Activated CD4-positive, alpha-beta T cell treated with anti-CD3 and anti-CD28 coated beads, Interleukin-2, amount 10 ng/mL, durations not matched to agents 7 days and 5 days (primary cell): ENCODE data around the gene RPL10A. TPM values are rescaled to one million over a fixed set of nuclear protein-coding genes. Genes with fewer than 3 reads are reported as not detected.
"Not testable (repeated sequence)": the region's sequence is repeated elsewhere in the genome, so short reads cannot be mapped to it uniquely, and the experiment has no call there.

ENCODE experiments used
- CTCF ChIA-PET: fragments of 350-600 bp; sonication (Branson Sonifier 250); formaldehyde crosslinking; loops from one replicate; lab custom pipeline; 2021; ENCODE audit warnings: antibody characterized with exemption; lab: Charles Lee
- POLR2A ChIA-PET: fragments of 350-600 bp; sonication (Branson Sonifier 250); formaldehyde crosslinking; loops from one replicate; lab custom pipeline; 2021; ENCODE audit warnings: antibody characterized with exemption; lab: Charles Lee
- DNase-seq: peaks from one replicate; pipeline ENCODE4 v3.0.0-alpha.2; 2020
- H3K27ac Mint-ChIP-seq: one replicate; pipeline ENCODE4 v1.8.0; 2021; ENCODE audit warnings: mild to moderate bottlenecking, moderate library complexity, mixed read lengths
- H3K27me3 Mint-ChIP-seq: one replicate; pipeline ENCODE4 v1.8.0; 2021; ENCODE audit warnings: mixed read lengths
- H3K36me3 Mint-ChIP-seq: one replicate; pipeline ENCODE4 v1.8.0; 2021; ENCODE audit warnings: low read depth, mixed read lengths
- H3K4me1 Mint-ChIP-seq: one replicate; pipeline ENCODE4 v1.8.0; 2021; ENCODE audit warnings: mixed read lengths
- H3K4me3 Mint-ChIP-seq: one replicate; pipeline ENCODE4 v1.8.0; 2021; ENCODE audit warnings: mild to moderate bottlenecking, moderate library complexity, mixed read lengths
- H3K9me3 Mint-ChIP-seq: one replicate; pipeline ENCODE4 v1.8.0; 2021; ENCODE audit warnings: mixed read lengths
- total RNA-seq, 2 experiments: library from RNA; stranded (reverse); gene quantifications; one replicate each; pipeline ENCODE4 v1.2.3, GENCODE V29; 2021

The RPL10A gene
- total RNA-seq = 1,000 to 10,000 TPM; 1,411 to 1,499 TPM

- H3K4me1 Mint-ChIP-seq = peaks cover 42% of the 10 kb centered on the region
Observed at GRCh38 chr6:35468181-35468979, at the start of gene RPL10A. RPL10A (plus strand) TSS chr6:35468401; CDS start chr6:35468435, 34 bp downstream.

GRCh38 chr6:35419417-35419816 is 48.8 kb upstream of the RPL10A start:
- H3K27ac Mint-ChIP-seq = peak overlapping the region; percentile 84
- H3K9me3 Mint-ChIP-seq = no peaks in the 10 kb centered on the region

More at GRCh38 chr6:35468181-35468979, at the start of gene RPL10A:
- no peaks in the 10 kb centered on the region for H3K9me3 Mint-ChIP-seq
- peak within 1 kb of the TSS; percentile 100 for H3K27ac Mint-ChIP-seq
- ChIA-PET CTCF (interaction anchor here (0.6 to 3.2 kb wide), 27 partner anchors 9 to 415 kb away, joined by 3 to 21 read pairs (median 4); partner anchors contain the start of genes FANCE and PPARD), POLR2A (no interaction called here)
- peak; percentile 98 for DNase-seq
- no peaks in the 10 kb centered on the region for H3K27me3 Mint-ChIP-seq
- peak within 1 kb of the TSS; percentile 91 for H3K4me3 Mint-ChIP-seq
- H3K36me3 Mint-ChIP-seq = peaks cover 67% of the 10 kb centered on the region

GRCh38 chr6:35419961-35420360 is 48.2 kb upstream of the RPL10A start:
- CTCF ChIA-PET = interaction anchor here (0.9 to 1.7 kb wide), 7 partner anchors 8 to 87 kb away, joined by 3 to 9 read pairs (median 3); no protein-coding TSS in a partner anchor
- Mint-ChIP-seq H3K9me3 (no peaks in the 10 kb centered on the region), H3K4me3 (no peak overlapping the region), H3K27ac (peak overlapping the region; percentile 84), H3K4me1 (peaks cover 49% of the 10 kb centered on the region), H3K27me3 (no peaks in the 10 kb centered on the region), H3K36me3 (peaks cover 50% of the 10 kb centered on the region)
- DNase-seq = no peak
- POLR2A ChIA-PET = no interaction called here

More at GRCh38 chr6:35419417-35419816, 48.8 kb upstream of the RPL10A start:
- H3K4me1 Mint-ChIP-seq = peaks cover 55% of the 10 kb centered on the region
- H3K27me3 Mint-ChIP-seq = no peaks in the 10 kb centered on the region
- POLR2A ChIA-PET = interaction anchor here (0.7 kb wide), 1 partner anchor 42 kb away, joined by 4 read pairs; no protein-coding TSS in a partner anchor
- CTCF ChIA-PET = interaction anchor here (0.9 to 3.1 kb wide), 9 partner anchors 8 to 77 kb away, joined by 3 to 10 read pairs (median 3); partner anchors contain the start of gene PPARD
- peaks cover 50% of the 10 kb centered on the region for H3K36me3 Mint-ChIP-seq
- DNase-seq = peak; percentile 56
- H3K4me3 Mint-ChIP-seq = no peak overlapping the region

GRCh38 chr6:35425284-35425683 is 42.9 kb upstream of the RPL10A start:
- ChIA-PET CTCF (interaction anchor here (1.0 to 1.2 kb wide), 3 partner anchors 13 to 26 kb away, joined by 3 to 4 read pairs (median 3); partner anchors contain the start of gene FANCE), POLR2A (no interaction called here)
- H3K27me3 Mint-ChIP-seq = no peaks in the 10 kb centered on the region
- H3K4me3 Mint-ChIP-seq = no peak overlapping the region
- peaks cover 10% of the 10 kb centered on the region for H3K4me1 Mint-ChIP-seq
- H3K36me3 Mint-ChIP-seq = peaks cover 50% of the 10 kb centered on the region
- peaks cover 20% of the 10 kb centered on the region for H3K9me3 Mint-ChIP-seq
- DNase-seq = no peak
- no peak overlapping the region for H3K27ac Mint-ChIP-seq

DNA sequence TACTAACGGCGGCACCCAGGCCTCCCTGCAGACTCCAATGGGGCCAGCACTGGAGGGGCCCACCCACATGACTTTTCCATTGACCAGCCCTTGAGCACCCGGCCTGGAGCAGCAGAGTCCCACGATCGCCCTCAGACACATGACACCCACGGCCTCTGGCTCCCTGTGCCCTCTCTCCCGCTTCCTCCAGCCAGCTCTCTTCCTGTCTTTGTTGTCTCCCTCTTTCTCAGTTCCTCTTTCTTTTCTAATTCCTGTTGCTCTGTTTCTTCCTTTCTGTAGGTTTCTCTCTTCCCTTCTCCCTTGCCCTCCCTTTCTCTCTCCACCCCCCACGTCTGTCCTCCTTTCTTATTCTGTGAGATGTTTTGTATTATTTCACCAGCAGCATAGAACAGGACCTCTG is 42.1 kb upstream of the RPL10A start:
- Mint-ChIP-seq H3K4me3 (no peak overlapping the region), H3K36me3 (peaks cover 47% of the 10 kb centered on the region), H3K4me1 (peaks cover 7% of the 10 kb centered on the region), H3K9me3 (peaks cover 21% of the 10 kb centered on the region), H3K27ac (peak overlapping the region; percentile 64), H3K27me3 (no peaks in the 10 kb centered on the region)
- ChIA-PET POLR2A (no interaction called here), CTCF (interaction anchor here (0.8 to 1.1 kb wide), 3 partner anchors 18 to 42 kb away, joined by 3 read pairs; partner anchors contain the start of genes FANCE and RPL10A)
- DNase-seq = no peak

DNA sequence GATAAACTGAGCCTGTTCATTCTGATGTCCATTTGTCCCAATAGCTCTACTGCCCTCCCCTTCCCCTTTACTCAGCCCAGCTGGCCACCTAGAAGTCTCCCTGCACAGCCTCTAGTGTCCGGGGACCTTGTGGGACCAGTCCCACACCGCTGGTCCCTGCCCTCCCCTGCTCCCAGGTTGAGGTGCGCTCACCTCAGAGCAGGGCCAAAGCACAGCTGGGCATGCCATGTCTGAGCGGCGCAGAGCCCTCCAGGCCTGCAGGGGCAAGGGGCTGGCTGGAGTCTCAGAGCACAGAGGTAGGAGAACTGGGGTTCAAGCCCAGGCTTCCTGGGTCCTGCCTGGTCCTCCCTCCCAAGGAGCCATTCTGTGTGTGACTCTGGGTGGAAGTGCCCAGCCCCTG is 40.8 kb upstream of the RPL10A start:
- Mint-ChIP-seq H3K27ac (no peak overlapping the region), H3K36me3 (peaks cover 41% of the 10 kb centered on the region), H3K9me3 (peaks cover 21% of the 10 kb centered on the region), H3K27me3 (no peaks in the 10 kb centered on the region), H3K4me3 (no peak overlapping the region), H3K4me1 (peaks cover 7% of the 10 kb centered on the region)
- CTCF ChIA-PET = interaction anchor here (1.7 kb wide), 1 partner anchor 8 kb away, joined by 3 read pairs; no protein-coding TSS in a partner anchor
- no peak for DNase-seq
- POLR2A ChIA-PET = no interaction called here

DNA sequence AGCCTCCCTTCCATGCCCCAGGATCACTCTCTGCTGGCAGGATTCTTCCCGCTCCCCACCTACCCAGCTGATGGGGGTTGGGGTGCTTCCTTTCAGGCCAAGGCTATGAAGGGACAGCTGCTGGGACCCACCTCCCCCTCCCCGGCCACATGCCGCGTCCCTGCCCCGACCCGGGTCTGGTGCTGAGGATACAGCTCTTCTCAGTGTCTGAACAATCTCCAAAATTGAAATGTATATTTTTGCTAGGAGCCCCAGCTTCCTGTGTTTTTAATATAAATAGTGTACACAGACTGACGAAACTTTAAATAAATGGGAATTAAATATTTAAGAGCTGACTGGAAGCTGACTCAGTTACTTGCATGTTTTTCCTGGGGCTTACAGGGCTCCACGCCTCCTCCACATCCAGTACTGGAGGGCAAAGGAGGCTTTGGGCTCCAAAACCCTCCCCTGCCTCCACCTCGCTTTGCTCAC is 40.3 kb upstream of the RPL10A start:
- Mint-ChIP-seq H3K9me3 (peaks cover 21% of the 10 kb centered on the region), H3K36me3 (peaks cover 41% of the 10 kb centered on the region), H3K27ac (no peak overlapping the region), H3K4me3 (no peak overlapping the region), H3K27me3 (no peaks in the 10 kb centered on the region), H3K4me1 (peaks cover 7% of the 10 kb centered on the region)
- ChIA-PET POLR2A (no interaction called here), CTCF (interaction anchor here (0.5 to 1.7 kb wide), 2 partner anchors 9 to 1532 kb away, joined by 3 read pairs; no protein-coding TSS in a partner anchor)
- DNase-seq = no peak

DNA sequence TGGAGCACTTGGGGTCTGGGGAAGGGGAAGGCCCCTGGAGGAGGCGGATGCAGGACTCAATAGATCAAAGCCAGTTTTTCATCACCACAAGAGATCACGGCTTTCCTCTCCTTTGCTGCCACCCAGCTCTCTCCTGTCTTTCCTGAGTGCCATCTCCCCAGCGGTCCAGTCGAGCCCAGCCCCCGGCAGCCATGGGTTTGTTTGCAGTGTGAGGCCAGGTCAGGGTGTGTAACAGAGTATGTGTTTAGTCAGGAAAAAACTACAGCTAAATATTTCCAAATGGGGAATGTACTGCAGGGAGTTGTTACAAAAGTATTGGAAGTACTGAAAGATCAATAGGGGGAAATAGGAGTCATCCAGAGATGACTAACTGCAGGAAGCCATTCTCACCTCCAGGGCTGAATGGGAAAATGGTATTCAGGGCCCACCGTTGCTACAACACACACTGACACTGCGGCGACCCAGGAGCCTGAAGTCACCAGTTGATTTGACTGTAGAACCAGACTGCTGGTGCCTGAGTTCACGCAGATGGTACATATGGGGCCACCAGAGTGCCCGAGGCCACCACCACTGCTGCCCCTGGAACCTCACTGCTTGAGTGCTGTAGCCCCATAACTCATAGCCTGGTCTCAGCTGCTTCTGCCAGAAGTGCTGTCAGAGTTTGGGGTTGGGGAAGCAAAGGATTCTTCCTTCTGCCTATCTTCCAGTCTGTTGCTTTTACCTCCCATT is 39.6 kb upstream of the RPL10A start:
- POLR2A ChIA-PET = no interaction called here
- H3K36me3 Mint-ChIP-seq = peaks cover 40% of the 10 kb centered on the region
- H3K4me3 Mint-ChIP-seq = no peak overlapping the region
- H3K4me1 Mint-ChIP-seq = peaks cover 7% of the 10 kb centered on the region
- DNase-seq = no peak
- H3K27ac Mint-ChIP-seq = no peak overlapping the region
- H3K9me3 Mint-ChIP-seq = peaks cover 21% of the 10 kb centered on the region
- no peaks in the 10 kb centered on the region for H3K27me3 Mint-ChIP-seq
- CTCF ChIA-PET = interaction anchor here (0.5 to 1.7 kb wide), 2 partner anchors 9 to 1531 kb away, joined by 3 read pairs; no protein-coding TSS in a partner anchor

DNA sequence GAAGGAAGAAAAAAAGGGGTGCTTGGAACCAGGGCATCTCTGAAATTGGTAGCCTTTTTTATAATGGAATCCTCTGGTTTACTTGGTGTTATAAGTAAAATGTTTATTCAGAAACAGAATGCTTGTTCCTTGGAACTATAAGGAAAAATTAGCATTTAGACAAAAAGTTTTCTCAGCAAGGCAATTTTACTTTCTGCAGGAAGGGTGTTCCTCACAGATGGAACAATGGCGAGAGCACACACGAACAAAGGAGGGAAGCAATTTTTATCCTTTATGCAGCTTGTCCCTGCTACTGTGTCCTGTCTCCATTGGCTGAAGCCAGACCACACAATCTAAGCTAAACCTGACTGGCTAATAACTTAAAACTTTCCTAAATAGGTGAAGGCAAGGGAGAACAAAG is 38.7 kb upstream of the RPL10A start:
- Mint-ChIP-seq H3K27me3 (no peaks in the 10 kb centered on the region), H3K27ac (no peak overlapping the region), H3K9me3 (peaks cover 21% of the 10 kb centered on the region), H3K4me1 (peaks cover 7% of the 10 kb centered on the region), H3K4me3 (no peak overlapping the region), H3K36me3 (peaks cover 35% of the 10 kb centered on the region)
- DNase-seq = no peak
- CTCF ChIA-PET = interaction anchor here (0.6 to 0.9 kb wide), 2 partner anchors 65 to 78 kb away, joined by 3 read pairs; no protein-coding TSS in a partner anchor
- POLR2A ChIA-PET = no interaction called here

DNA sequence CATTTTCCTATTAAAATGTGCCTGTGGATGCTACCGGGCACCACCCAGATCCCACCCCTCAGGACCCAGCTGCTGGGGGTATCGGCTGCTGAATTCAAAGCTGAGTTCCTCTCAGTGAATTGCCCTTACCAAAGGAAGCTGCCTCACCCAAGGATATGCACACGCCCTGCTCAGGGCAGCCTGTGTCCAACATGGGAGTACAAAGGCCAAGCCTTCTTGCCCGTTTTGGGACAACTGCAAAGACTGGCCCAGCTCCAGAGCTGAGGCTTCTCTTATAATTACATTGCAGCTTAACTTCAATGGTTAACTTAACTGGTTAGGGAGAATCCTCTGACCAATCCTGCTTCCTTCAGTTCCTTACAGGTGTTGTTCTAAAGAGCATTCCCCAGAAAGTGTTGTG is 35.9 kb upstream of the RPL10A start:
- ChIA-PET CTCF (interaction anchor here (0.9 to 1.3 kb wide), 4 partner anchors 17 to 90 kb away, joined by 3 to 4 read pairs (median 3); partner anchors contain the start of gene PPARD), POLR2A (no interaction called here)
- H3K9me3 Mint-ChIP-seq = peaks cover 21% of the 10 kb centered on the region
- no peaks in the 10 kb centered on the region for H3K4me1 Mint-ChIP-seq
- H3K27ac Mint-ChIP-seq = no peak overlapping the region
- peaks cover 19% of the 10 kb centered on the region for H3K36me3 Mint-ChIP-seq
- no peak for DNase-seq
- H3K27me3 Mint-ChIP-seq = no peaks in the 10 kb centered on the region
- no peak overlapping the region for H3K4me3 Mint-ChIP-seq

GRCh38 chr6:35432702-35433101 is 35.5 kb upstream of the RPL10A start:
- Mint-ChIP-seq H3K36me3 (peaks cover 19% of the 10 kb centered on the region), H3K9me3 (peaks cover 21% of the 10 kb centered on the region)
- H3K27me3 Mint-ChIP-seq, DNase-seq, H3K27ac Mint-ChIP-seq, H3K4me3 Mint-ChIP-seq, POLR2A ChIA-PET, H3K4me1 Mint-ChIP-seq: not testable (repeated sequence)
- CTCF ChIA-PET = interaction anchor here (0.7 to 1.3 kb wide), 6 partner anchors 9 to 91 kb away, joined by 3 to 4 read pairs (median 3); partner anchors contain the start of gene PPARD
